ENCODE measurements around the gene OR4F17. TPM values are rescaled to one million over a fixed set of nuclear protein-coding genes. Genes with fewer than 3 reads are reported as not detected.
"Not testable (repeated sequence)": the region's sequence is repeated elsewhere in the genome, so short reads cannot be mapped to it uniquely, and the experiment has no call there.

The OR4F17 gene
- total RNA-seq, 1 experiment from 2014 or later = not detected

DNA sequence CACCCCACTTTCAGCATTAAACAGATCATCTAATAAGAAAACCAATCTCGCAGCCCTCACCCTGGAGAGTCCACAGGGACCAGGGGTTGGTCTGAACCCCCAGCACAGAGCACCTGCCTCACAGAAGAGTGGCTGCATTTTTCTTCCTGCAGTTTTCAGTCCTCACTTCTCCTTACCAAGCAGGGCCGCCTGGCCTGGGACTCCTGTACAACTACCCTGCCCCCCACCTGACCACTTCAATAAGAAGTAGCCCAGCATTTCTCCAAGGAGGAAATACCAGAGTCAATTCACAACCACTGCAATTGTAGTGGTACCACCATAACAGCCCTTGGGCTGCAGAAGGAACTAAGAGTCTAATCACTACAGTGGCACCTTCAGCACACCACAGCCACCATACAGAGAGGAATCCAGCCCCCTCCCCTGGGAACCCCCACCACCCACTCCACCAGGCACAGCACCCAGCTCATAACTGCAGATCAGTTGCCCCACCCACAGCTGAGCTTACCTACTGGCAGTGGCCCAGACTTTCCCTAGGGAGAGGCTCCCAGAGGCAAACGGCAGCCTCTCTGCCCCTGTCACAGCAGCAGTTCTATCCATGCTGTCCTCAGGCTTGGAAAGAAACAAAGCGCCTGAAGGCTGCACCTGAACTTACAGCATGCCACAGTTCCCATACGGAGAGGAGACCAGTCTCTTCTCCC is 13.7 kb downstream of the OR4F17 start:
- H3K27ac Mint-ChIP-seq (ENCODE audit: unreplicated experiment); H3K4me1 ChIP-seq; POLR2A ChIA-PET; BruUV-seq (replicated peaks); H3K9me3 ChIP-seq; H3K36me3 ChIP-seq (ENCODE audit: control insufficient read depth, insufficient read depth, low read length); DNase-seq; intact Hi-C loops (cut with micrococcal nuclease; ENCODE audit: unreplicated experiment); H3K4me3 Mint-ChIP-seq (ENCODE audit: unreplicated experiment); H3K4me1 Mint-ChIP-seq (ENCODE audit: low read depth, unreplicated experiment); H3K27me3 Mint-ChIP-seq (ENCODE audit: insufficient read depth, unreplicated experiment); CTCF ChIA-PET; H3K9me3 Mint-ChIP-seq (ENCODE audit: unreplicated experiment); H3K4me3 ChIP-seq (ENCODE audit: low read depth, low read length); H3K27me3 ChIP-seq (replicated peaks; ENCODE audit: control insufficient read depth, insufficient read depth, low read length); H3K36me3 Mint-ChIP-seq (ENCODE audit: insufficient read depth, unreplicated experiment): not testable (repeated sequence)

Other genes with a start within 250 kb of the OR4F17 start
- gene PLPP2, start 184.3 kb downstream of the OR4F17 start, total RNA-seq (2022) = 29.6 and 42.0 TPM in 2 replicates
- 35.7 and 40.1 TPM in 2 replicates for gene MIER2, start 237.7 kb downstream of the OR4F17 start, total RNA-seq (2022)